Activated T-cell treated with anti-CD3 and anti-CD28 coated beads, Interleukin-2, amount 50 U/mL, for 72 hours (primary cell): Measurements from ENCODE around the gene BPTF. TPM values are rescaled to one million over a fixed set of nuclear protein-coding genes. Genes with fewer than 3 reads are reported as not detected.
"Not testable (repeated sequence)": the region's sequence is repeated elsewhere in the genome, so short reads cannot be mapped to it uniquely, and the experiment has no call there.

Experiments
- ATAC-seq, 2 donors: fragments of 150-1000 bp; cut with Tn5 transposase; replicated peaks in 1 of 2; 2 replicates each; pipeline ENCODE4 v1.10.0; 2021; ENCODE audit warnings: moderate library complexity in 2 of 2, mild to moderate bottlenecking in 1 of 2
- DNase-seq, 2 donors: peaks; one replicate each; pipeline ENCODE4 v3.0.0; 2021 to 2022; ENCODE audit warnings: mixed read lengths in 1 of 2
- H3K27ac Mint-ChIP-seq: one replicate; pipeline ENCODE4 v1.8.0; 2022; ENCODE audit warnings: mild to moderate bottlenecking, moderate library complexity, mixed read lengths
- H3K27me3 Mint-ChIP-seq: one replicate; pipeline ENCODE4 v1.8.0; 2022; ENCODE audit warnings: low read depth, mixed read lengths
- H3K36me3 Mint-ChIP-seq, 2 donors: one replicate each; pipeline ENCODE4 v1.8.0; 2022; ENCODE audit warnings: mixed read lengths in 2 of 2, mild to moderate bottlenecking in 1 of 2; ENCODE audit not compliant: insufficient read depth in 2 of 2
- H3K4me1 Mint-ChIP-seq: one replicate; pipeline ENCODE4 v1.8.0; 2022; ENCODE audit warnings: low read depth, mixed read lengths
- H3K4me3 Mint-ChIP-seq, 2 donors: one replicate each; pipeline ENCODE4 v1.8.0; 2022; ENCODE audit warnings: mild to moderate bottlenecking in 2 of 2, mixed read lengths in 2 of 2, moderate library complexity in 2 of 2
- H3K9me3 Mint-ChIP-seq, 2 donors: one replicate each; pipeline ENCODE4 v1.8.0; 2022; ENCODE audit warnings: mixed read lengths in 2 of 2
- total RNA-seq, 2 donors: library from RNA; stranded (reverse); gene quantifications; one replicate each; pipeline ENCODE4 v1.2.3, GENCODE V29; 2022

The BPTF gene
- total RNA-seq, 2 donors from 2014 or later = 86.9 to 95.1 TPM

GRCh38 chr17:67865438-67865837 is 40.1 kb downstream of the BPTF start:
- peaks cover 1 to 4% of the 10 kb centered on the region in 2 donors for H3K36me3 Mint-ChIP-seq
- peaks cover 53% of the 10 kb centered on the region for H3K4me1 Mint-ChIP-seq
- DNase-seq = no peak
- H3K4me3 Mint-ChIP-seq = no peak overlapping the region
- H3K27ac Mint-ChIP-seq = no peak overlapping the region
- no peaks in the 10 kb centered on the region for H3K27me3 Mint-ChIP-seq
- H3K9me3 Mint-ChIP-seq = no peaks in the 10 kb centered on the region
- ATAC-seq = no peak

GRCh38 chr17:67867591-67867990 is 42.3 kb downstream of the BPTF start:
- Mint-ChIP-seq H3K4me1 (peaks cover 45% of the 10 kb centered on the region), H3K9me3 (no peaks in the 10 kb centered on the region), H3K36me3 (peaks cover 1 to 5% of the 10 kb centered on the region in 2 donors), H3K27ac (peak overlapping the region; percentile 15), H3K4me3 (peak overlapping the region in 1 of 2 donors; percentile 19), H3K27me3 (no peaks in the 10 kb centered on the region)
- ATAC-seq (peak; percentile 77), DNase-seq (peak; percentile 15 to 30)

- peaks cover 39% of the 10 kb centered on the region for H3K4me1 Mint-ChIP-seq
- H3K4me3 Mint-ChIP-seq = peak overlapping the region; percentile 20 to 50
- DNase-seq (no peak), ATAC-seq (no peak)
- no peaks in the 10 kb centered on the region for H3K27me3 Mint-ChIP-seq
- peak overlapping the region; percentile 22 for H3K27ac Mint-ChIP-seq
- peaks cover 1 to 4% of the 10 kb centered on the region in 2 donors for H3K36me3 Mint-ChIP-seq
- no peaks in the 10 kb centered on the region for H3K9me3 Mint-ChIP-seq
Measured at GRCh38 chr17:67868176-67868575, 42.9 kb downstream of the BPTF start.

- Mint-ChIP-seq H3K4me1 (peaks cover under 1% of the 10 kb centered on the region), H3K9me3 (no peaks in the 10 kb centered on the region), H3K27ac (no peak overlapping the region), H3K27me3 (no peaks in the 10 kb centered on the region), H3K4me3 (no peak overlapping the region), H3K36me3 (peaks cover 3 to 5% of the 10 kb centered on the region in 2 donors)
- no peak for ATAC-seq
- DNase-seq = no peak
Measured at GRCh38 chr17:67879662-67880061, 54.4 kb downstream of the BPTF start.

GRCh38 chr17:67881083-67881482 is 55.8 kb downstream of the BPTF start:
- H3K9me3 Mint-ChIP-seq = no peaks in the 10 kb centered on the region
- ATAC-seq (no peak), DNase-seq (no peak)
- peaks cover 7% of the 10 kb centered on the region for H3K4me1 Mint-ChIP-seq
- H3K4me3 Mint-ChIP-seq = no peak overlapping the region
- H3K27ac Mint-ChIP-seq = no peak overlapping the region
- H3K27me3 Mint-ChIP-seq = no peaks in the 10 kb centered on the region
- H3K36me3 Mint-ChIP-seq = peaks cover 3 to 10% of the 10 kb centered on the region in 2 donors

GRCh38 chr17:67884741-67885140 is 59.4 kb downstream of the BPTF start:
- H3K4me1 Mint-ChIP-seq = peaks cover 7% of the 10 kb centered on the region
- no peaks in the 10 kb centered on the region for H3K27me3 Mint-ChIP-seq
- DNase-seq (no peak), ATAC-seq (no peak)
- no peaks in the 10 kb centered on the region for H3K9me3 Mint-ChIP-seq
- no peak overlapping the region for H3K4me3 Mint-ChIP-seq
- H3K36me3 Mint-ChIP-seq = peaks cover 2 to 10% of the 10 kb centered on the region in 2 donors
- no peak overlapping the region for H3K27ac Mint-ChIP-seq

- Mint-ChIP-seq H3K4me3 (no peak overlapping the region), H3K36me3 (peaks cover 5 to 14% of the 10 kb centered on the region in 2 donors), H3K4me1 (no peaks in the 10 kb centered on the region), H3K9me3 (no peaks in the 10 kb centered on the region), H3K27me3 (no peaks in the 10 kb centered on the region), H3K27ac (peak overlapping the region; percentile 38)
- no peak for ATAC-seq
- DNase-seq = no peak
Measured at GRCh38 chr17:67891481-67892119, 66.3 kb downstream of the BPTF start.

- ATAC-seq = no peak
- H3K9me3 Mint-ChIP-seq = no peaks in the 10 kb centered on the region
- H3K4me3 Mint-ChIP-seq = no peak overlapping the region
- no peaks in the 10 kb centered on the region for H3K27me3 Mint-ChIP-seq
- no peak for DNase-seq
- H3K27ac Mint-ChIP-seq = no peak overlapping the region
- H3K4me1 Mint-ChIP-seq = no peaks in the 10 kb centered on the region
- peaks cover 2 to 15% of the 10 kb centered on the region in 2 donors for H3K36me3 Mint-ChIP-seq
Measured at GRCh38 chr17:67902511-67903231, 77.4 kb downstream of the BPTF start.

GRCh38 chr17:67905298-67905697 is 80.0 kb downstream of the BPTF start:
- DNase-seq, H3K4me3 Mint-ChIP-seq, H3K27ac Mint-ChIP-seq, ATAC-seq, H3K4me1 Mint-ChIP-seq, H3K27me3 Mint-ChIP-seq, H3K9me3 Mint-ChIP-seq: not testable (repeated sequence)
- peaks cover 2 to 20% of the 10 kb centered on the region in 2 donors for H3K36me3 Mint-ChIP-seq

GRCh38 chr17:67910117-67910803 is 85.0 kb downstream of the BPTF start:
- not testable (repeated sequence) for H3K27me3 Mint-ChIP-seq

GRCh38 chr17:67911059-67911782 is 85.9 kb downstream of the BPTF start:
- peak in 1 of 2 donors; percentile 3 for DNase-seq
- peaks cover 26% of the 10 kb centered on the region for H3K4me1 Mint-ChIP-seq
- ATAC-seq = peak; percentile 78 to 88
- no peaks in the 10 kb centered on the region for H3K9me3 Mint-ChIP-seq
- H3K27ac Mint-ChIP-seq = peak overlapping the region; percentile 92
- peak overlapping the region; percentile 14 to 72 for H3K4me3 Mint-ChIP-seq
- peaks cover 9 to 26% of the 10 kb centered on the region in 2 donors for H3K36me3 Mint-ChIP-seq
- H3K27me3 Mint-ChIP-seq = no peaks in the 10 kb centered on the region

More at GRCh38 chr17:67910117-67910803, 85.0 kb downstream of the BPTF start:
- H3K9me3 Mint-ChIP-seq, H3K4me3 Mint-ChIP-seq, H3K27ac Mint-ChIP-seq, DNase-seq, ATAC-seq: not testable (repeated sequence)
- Mint-ChIP-seq H3K4me1 (peaks cover 26% of the 10 kb centered on the region), H3K36me3 (peaks cover 9 to 26% of the 10 kb centered on the region in 2 donors)

GRCh38 chr17:67912088-67912487 is 86.8 kb downstream of the BPTF start:
- H3K27ac Mint-ChIP-seq = no peak overlapping the region
- H3K27me3 Mint-ChIP-seq = no peaks in the 10 kb centered on the region
- peaks cover 26% of the 10 kb centered on the region for H3K4me1 Mint-ChIP-seq
- peaks cover 7 to 23% of the 10 kb centered on the region in 2 donors for H3K36me3 Mint-ChIP-seq
- DNase-seq (no peak), ATAC-seq (no peak)
- no peak overlapping the region for H3K4me3 Mint-ChIP-seq
- H3K9me3 Mint-ChIP-seq = no peaks in the 10 kb centered on the region
